DMS53 (cell line): ENCODE measurements around the gene ZNF32.
"Not testable (repeated sequence)": the region's sequence is repeated elsewhere in the genome, so short reads cannot be mapped to it uniquely, and the experiment has no call there.

Experiments
- DNase-seq: peaks from one replicate; lab custom pipeline; 2025; lab: John Stamatoyannopoulos, UW

ZNF32 gene

DNA sequence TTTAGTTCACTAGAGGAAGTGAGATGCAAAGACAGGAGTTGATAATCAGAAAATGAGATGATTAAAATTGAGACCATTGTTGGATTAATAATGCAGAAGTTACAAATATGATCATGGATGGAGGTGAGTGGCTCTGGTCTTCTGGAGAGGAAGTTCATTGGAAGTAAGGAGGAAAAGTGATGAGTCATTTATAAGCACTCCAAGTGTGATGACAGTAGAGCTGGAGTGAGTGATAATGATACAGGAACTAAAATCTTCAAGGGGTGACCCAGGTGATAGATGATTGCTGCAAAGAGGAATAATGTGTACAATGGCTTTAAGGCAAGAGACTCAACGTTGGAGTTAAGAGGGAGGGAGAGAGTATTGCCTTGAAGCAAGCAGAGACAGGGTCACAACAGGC is 20.7 kb downstream of the ZNF32 start:
- peak; percentile 51 for DNase-seq

DNA sequence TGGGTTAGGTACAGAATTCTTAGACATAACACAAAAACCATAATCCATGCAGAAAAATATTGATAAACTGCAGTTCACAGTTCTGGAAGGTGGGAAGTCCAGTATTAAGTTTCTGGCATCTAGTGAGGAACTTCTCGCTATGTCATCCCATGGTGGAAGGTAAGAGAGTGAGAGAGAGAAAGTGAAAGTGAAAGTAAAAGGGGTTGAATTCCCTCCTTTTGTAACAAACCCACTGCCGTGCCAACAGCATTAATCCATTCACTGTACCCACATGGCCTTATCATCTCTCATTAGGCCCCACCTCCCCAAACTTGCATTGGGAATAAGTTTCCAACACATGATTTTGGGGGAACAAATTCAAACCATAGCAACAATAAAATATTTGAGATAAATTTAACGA is 25.3 kb downstream of the ZNF32 start:
- peak; percentile 55 for DNase-seq

GRCh38 chr10:43622038-43622437 is 26.6 kb downstream of the ZNF32 start:
- DNase-seq: no peak

DNA sequence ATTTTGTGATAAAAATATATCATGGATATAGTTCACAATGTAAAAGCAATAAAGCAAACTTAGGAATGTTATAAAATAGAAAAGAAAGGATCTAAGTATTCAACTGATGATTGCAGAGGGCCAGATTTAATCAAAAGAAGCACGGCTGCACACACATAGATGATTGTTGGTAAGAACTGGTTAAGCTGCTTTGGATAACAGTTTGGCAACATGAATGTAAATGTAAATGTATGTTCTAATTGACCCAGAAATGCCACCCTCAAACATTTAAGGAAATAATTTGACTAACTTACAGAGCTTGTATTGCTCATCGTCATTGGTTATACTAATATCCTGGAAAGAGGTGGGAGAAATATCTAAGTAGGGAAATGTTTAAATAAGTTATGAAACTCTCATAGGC is 29.3 kb downstream of the ZNF32 start:
- no peak for DNase-seq

DNA sequence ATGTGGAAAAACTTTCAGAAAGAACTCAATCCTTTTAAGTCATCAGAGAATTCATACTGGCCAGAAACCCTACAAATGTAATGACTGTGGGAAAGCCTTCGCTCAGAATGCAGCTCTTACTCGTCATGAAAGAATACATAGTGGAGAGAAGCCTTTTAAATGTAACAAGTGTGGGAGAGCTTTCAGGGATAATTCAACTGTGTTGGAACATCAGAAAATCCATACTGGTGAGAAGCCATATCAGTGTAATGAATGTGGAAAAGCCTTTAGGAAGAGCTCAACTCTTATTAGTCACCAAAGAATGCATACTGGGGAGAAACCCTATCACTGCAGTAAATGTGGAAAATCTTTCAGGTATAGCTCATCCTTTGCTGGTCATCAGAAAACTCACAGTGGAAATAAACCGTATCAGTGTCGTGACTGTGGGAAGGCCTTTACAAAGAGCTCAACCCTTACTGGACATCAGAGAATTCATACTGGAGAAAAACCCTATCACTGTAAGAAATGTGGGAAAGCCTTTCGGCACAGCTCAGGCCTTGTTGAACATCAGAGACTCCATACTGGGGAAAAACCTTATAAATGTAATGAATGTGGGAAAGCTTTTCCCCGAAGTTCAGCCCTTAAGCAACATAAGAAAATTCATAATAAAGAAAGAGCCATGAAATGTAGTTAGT is 31.8 kb downstream of the ZNF32 start:
- DNase-seq: no peak

- DNase-seq: no peak
Measured at GRCh38 chr10:43610636-43611035, 38.0 kb downstream of the ZNF32 start.

DNA sequence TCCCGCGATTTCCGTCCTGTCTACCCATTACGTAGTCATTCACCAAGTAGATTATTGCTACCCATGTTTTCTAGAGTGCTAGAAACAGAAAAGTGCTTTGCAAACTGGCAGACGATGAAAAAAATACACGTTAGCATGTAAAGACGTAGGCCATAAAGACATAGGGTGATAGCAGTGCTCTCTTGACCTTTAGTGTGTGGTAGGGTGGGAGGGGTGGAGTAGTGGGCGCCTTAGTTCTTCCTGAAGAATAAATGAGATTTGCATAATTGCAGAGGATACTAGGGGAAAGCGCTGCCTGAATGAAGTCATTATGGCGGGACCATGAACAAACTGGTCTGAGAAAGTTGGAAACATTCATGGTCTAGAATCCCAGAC is 41.5 kb downstream of the ZNF32 start:
- DNase-seq: peak; percentile 30

DNA sequence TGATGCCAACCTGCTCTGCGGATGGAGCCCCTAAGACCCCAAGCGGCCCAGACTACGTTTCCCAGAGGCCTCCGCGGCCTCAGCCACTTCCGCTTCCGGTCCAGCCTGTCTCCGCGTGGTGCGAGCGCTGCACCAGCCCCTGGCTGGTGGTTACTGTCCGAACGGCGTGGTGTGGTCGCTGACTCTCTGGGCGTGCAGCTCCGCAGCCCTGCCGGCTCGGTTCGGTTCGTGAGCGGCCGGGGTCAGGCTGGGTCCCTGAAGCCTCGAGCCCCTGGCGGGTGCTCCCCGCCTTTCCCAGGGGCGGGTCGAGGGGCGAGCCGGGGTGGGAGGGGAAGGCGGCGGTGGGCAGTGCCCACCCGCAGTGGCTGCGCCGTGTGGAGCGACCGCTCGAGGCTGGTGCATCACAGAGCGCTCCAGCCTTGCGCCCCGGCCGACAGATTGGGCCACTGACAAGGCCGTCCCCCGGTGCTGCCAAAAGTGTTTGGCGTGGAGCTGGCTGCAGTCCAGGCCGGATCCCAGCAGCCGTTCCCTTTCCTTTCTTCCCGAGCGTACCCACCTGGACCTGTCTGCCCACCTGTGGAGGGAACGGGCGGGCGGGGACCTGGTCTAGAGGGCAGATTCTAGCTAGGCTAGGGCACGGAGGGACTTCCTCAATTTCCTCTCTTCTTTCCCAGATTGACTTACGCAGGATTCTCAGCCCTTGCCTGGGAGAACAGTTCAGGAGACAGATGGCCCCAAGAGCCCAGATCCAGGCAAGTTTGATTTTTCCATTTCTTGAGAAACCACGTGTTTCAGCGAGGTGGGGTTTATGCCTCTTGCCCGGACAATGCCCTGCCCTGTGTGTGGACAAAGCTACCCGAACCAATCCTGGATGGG is 42.1 kb downstream of the ZNF32 start, which contains the start of gene ZNF485:
Gene ZNF485, plus strand, starts transcription at position 116 of the 876 bp plus-strand sequence. Its CDS starts 613 bp downstream, at position 729.
- peak; percentile 88 for DNase-seq

GRCh38 chr10:43605850-43606322 is 42.8 kb downstream of the ZNF32 start:
- peak; percentile 70 for DNase-seq

GRCh38 chr10:43601576-43601975 is 47.1 kb downstream of the ZNF32 start:
- DNase-seq: not testable (repeated sequence)

DNA sequence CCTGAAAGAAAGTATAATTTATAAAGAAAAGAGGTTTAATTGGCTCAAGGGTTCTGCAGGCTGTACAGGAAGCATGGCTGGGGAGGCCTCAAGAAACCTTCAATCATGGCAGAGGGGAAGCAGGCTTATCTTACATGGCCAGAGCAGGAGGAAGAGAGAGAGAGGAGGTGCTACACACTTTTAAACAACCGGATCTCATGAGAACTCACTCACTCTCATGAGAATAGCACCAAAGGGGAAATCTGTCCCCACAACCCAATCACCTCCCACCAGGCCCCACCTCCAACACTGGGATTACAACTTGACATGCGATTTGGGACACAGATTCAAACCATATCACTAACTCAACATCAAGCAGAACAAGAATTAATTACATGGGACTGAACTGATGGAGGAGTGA is 49.3 kb downstream of the ZNF32 start:
- DNase-seq: no peak

- no peak for DNase-seq
Measured at GRCh38 chr10:43598446-43598845, 50.2 kb downstream of the ZNF32 start.

- no peak for DNase-seq
Measured at GRCh38 chr10:43596546-43596945, 52.1 kb downstream of the ZNF32 start.

DNA sequence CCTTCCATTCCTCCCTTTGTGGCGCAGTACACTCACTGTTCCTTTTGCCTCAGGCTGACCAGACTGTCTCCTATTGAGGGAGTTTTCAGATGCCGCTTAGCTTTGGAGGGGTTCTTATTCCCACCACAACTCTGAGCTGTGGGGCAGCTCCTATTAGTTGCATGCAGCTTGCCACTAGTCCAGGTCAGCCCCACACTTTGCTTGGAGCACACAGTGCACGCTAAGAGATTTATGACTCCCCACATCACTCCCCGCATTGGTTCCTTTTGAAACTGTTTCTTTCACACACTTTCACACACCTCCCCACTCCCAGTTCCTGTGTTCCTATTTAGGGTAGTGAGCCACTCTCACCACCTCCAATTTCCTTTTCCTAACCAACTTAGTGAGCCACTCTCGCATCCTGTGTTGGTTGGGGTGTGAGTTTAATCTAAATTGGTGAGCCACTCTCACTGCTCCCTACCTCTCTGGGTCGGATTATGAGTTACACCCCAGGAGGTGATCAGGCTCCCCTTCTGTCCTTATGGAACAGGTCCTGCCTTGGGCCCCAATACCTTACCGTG is 52.9 kb downstream of the ZNF32 start:
- DNase-seq: no peak

GRCh38 chr10:43594944-43595589 is 53.6 kb downstream of the ZNF32 start:
- no peak for DNase-seq
